H9 (cell line): ENCODE data around the gene TMEM182. TPM values are rescaled to one million over a fixed set of nuclear protein-coding genes. Genes with fewer than 3 reads are reported as not detected.

Source experiments
- DNase-seq: peaks from one replicate; pipeline ENCODE4 v3.0.0-alpha.2; 2017
- H2AFZ ChIP-seq: one replicate; pipeline ENCODE4 v1.6.1; 2013; ENCODE audit warnings: mild to moderate bottlenecking, low read length, control low read depth, moderate library complexity
- H2AK5ac ChIP-seq: 2 replicates; pipeline ENCODE4 v1.6.1; 2013; ENCODE audit warnings: low read length, control low read depth, mixed read lengths; ENCODE audit not compliant: insufficient read length
- H2BK120ac ChIP-seq: one replicate; pipeline ENCODE4 v1.6.1; 2013; ENCODE audit warnings: low read depth, mild to moderate bottlenecking, low read length, control low read depth, inconsistent platforms; ENCODE audit not compliant: poor library complexity, severe bottlenecking
- H2BK12ac ChIP-seq: 2 replicates; pipeline ENCODE4 v1.6.1; 2013; ENCODE audit warnings: low read length, control low read depth, mixed read lengths, low read depth; ENCODE audit not compliant: insufficient read length
- H2BK15ac ChIP-seq: 2 replicates; pipeline ENCODE4 v1.6.1; 2013; ENCODE audit warnings: low read depth, low read length, control low read depth
- H2BK20ac ChIP-seq: one replicate; pipeline ENCODE4 v1.6.1; 2013; ENCODE audit warnings: low read depth, mild to moderate bottlenecking, low read length, control low read depth, inconsistent platforms; ENCODE audit not compliant: poor library complexity, severe bottlenecking
- H2BK5ac ChIP-seq: 2 replicates; pipeline ENCODE4 v1.6.1; 2013; ENCODE audit warnings: low read length, control low read depth, mixed read lengths; ENCODE audit not compliant: insufficient read length
- H3K14ac ChIP-seq: 2 replicates; pipeline ENCODE4 v1.6.1; 2013; ENCODE audit warnings: low read length, control low read depth; ENCODE audit not compliant: insufficient read depth
- H3K18ac ChIP-seq: 2 replicates; pipeline ENCODE4 v1.6.1; 2013; ENCODE audit warnings: low read depth, mild to moderate bottlenecking, mixed read lengths, low read length, control low read depth; ENCODE audit not compliant: insufficient read length
- H3K23ac ChIP-seq: 2 replicates; pipeline ENCODE4 v1.6.1; 2013; ENCODE audit warnings: low read length, control low read depth, mixed read lengths, low read depth; ENCODE audit not compliant: insufficient read length
- H3K23me2 ChIP-seq: 2 replicates; pipeline ENCODE4 v1.6.1; 2013; ENCODE audit warnings: low read depth, mild to moderate bottlenecking, mixed read lengths, low read length, control low read depth; ENCODE audit not compliant: insufficient read length, poor library complexity, severe bottlenecking
- H3K27ac ChIP-seq: 2 replicates; pipeline ENCODE4 v1.5.1; 2013; ENCODE audit warnings: low read length, control low read depth, mixed read lengths, low read depth; ENCODE audit not compliant: insufficient read length
- H3K27me3 ChIP-seq: 2 replicates; pipeline ENCODE4 v1.6.1; 2013; ENCODE audit warnings: low read length, control low read depth, inconsistent platforms; ENCODE audit not compliant: insufficient read depth
- H3K4ac ChIP-seq: 2 replicates; pipeline ENCODE4 v1.6.1; 2013; ENCODE audit warnings: low read depth, mild to moderate bottlenecking, control low read depth, inconsistent platforms, low read length, moderate library complexity
- H3K4me1 ChIP-seq: 2 replicates; pipeline ENCODE4 v1.6.1; 2013; ENCODE audit warnings: low read length, control low read depth, inconsistent platforms; ENCODE audit not compliant: insufficient read depth
- H3K4me2 ChIP-seq: 2 replicates; pipeline ENCODE4 v1.6.1; 2013; ENCODE audit warnings: low read length, control low read depth, mixed read lengths; ENCODE audit not compliant: insufficient read length, insufficient read depth
- H3K56ac ChIP-seq: 2 replicates; pipeline ENCODE4 v1.6.1; 2013; ENCODE audit warnings: low read depth, mild to moderate bottlenecking, mixed read lengths, low read length, control low read depth; ENCODE audit not compliant: insufficient read length
- H3K79me1 ChIP-seq: 2 replicates; pipeline ENCODE4 v1.6.1; 2013; ENCODE audit warnings: low read depth, mild to moderate bottlenecking, moderate library complexity, low read length, control low read depth, inconsistent platforms; ENCODE audit not compliant: insufficient read depth, poor library complexity, severe bottlenecking
- H3K79me2 ChIP-seq: 2 replicates; pipeline ENCODE4 v1.6.1; 2013; ENCODE audit warnings: low read length, control low read depth, inconsistent platforms; ENCODE audit not compliant: insufficient read depth
- H3K9ac ChIP-seq: 2 replicates; pipeline ENCODE4 v1.6.1; 2013; ENCODE audit warnings: low read length, control low read depth, mixed read lengths; ENCODE audit not compliant: insufficient read length; ENCODE audit errors: extremely low read depth
- H3K9me3 ChIP-seq: one replicate; pipeline ENCODE4 v1.6.1; 2013; ENCODE audit warnings: low read depth, low read length, inconsistent platforms; ENCODE audit not compliant: control insufficient read depth
- H3T11ph ChIP-seq: one replicate; pipeline ENCODE4 v1.6.1; 2013; ENCODE audit warnings: mild to moderate bottlenecking, low read length, control low read depth, inconsistent platforms
- H4K20me1 ChIP-seq: one replicate; pipeline ENCODE4 v1.6.1; 2013; ENCODE audit not compliant: control insufficient read depth, insufficient read length, insufficient read depth
- H4K5ac ChIP-seq: 2 replicates; pipeline ENCODE4 v1.6.1; 2013; ENCODE audit warnings: low read depth, mild to moderate bottlenecking, mixed read lengths, low read length, control low read depth; ENCODE audit not compliant: insufficient read length
- H4K8ac ChIP-seq: replicated peaks from 2 replicates; pipeline ENCODE4 v1.6.1; 2013; ENCODE audit warnings: low read length, control low read depth, mixed read lengths, low read depth; ENCODE audit not compliant: insufficient read length
- H4K91ac ChIP-seq: 2 replicates; pipeline ENCODE4 v1.6.1; 2013; ENCODE audit warnings: low read depth, mild to moderate bottlenecking, moderate library complexity, mixed read lengths, low read length, control low read depth; ENCODE audit not compliant: insufficient read length
- H3K27ac Mint-ChIP-seq, 3 experiments: 2 replicates in 2 of 3; 3 replicates in 1 of 3; pipeline ENCODE4 v1.8.0; 2020 to 2021; ENCODE audit warnings: mixed read lengths in 3 of 3, mild to moderate bottlenecking in 1 of 3, moderate library complexity in 1 of 3
- H3K27me3 Mint-ChIP-seq: 2 replicates; pipeline ENCODE4 v1.8.0; 2021; ENCODE audit warnings: low read depth, mild to moderate bottlenecking, moderate library complexity, mixed read lengths
- H3K36me3 Mint-ChIP-seq, 3 experiments: 2 replicates in 2 of 3; 3 replicates in 1 of 3; pipeline ENCODE4 v1.8.0; 2020 to 2021; ENCODE audit warnings: low read depth in 3 of 3, mixed read lengths in 3 of 3; ENCODE audit not compliant: insufficient read depth in 1 of 3
- H3K4me1 Mint-ChIP-seq, 2 experiments: 2 replicates each; pipeline ENCODE4 v1.8.0; 2020; ENCODE audit warnings: mixed read lengths in 2 of 2
- H3K4me3 Mint-ChIP-seq, 2 experiments: 2 replicates in 1 of 2; 3 replicates in 1 of 2; pipeline ENCODE4 v1.8.0; 2020 to 2021; ENCODE audit warnings: mild to moderate bottlenecking in 2 of 2, mixed read lengths in 2 of 2, moderate library complexity in 1 of 2
- H3K9me3 Mint-ChIP-seq, 2 experiments: 2 replicates in 1 of 2; 3 replicates in 1 of 2; pipeline ENCODE4 v1.8.0; 2020; ENCODE audit warnings: mild to moderate bottlenecking in 2 of 2, mixed read lengths in 2 of 2, moderate library complexity in 1 of 2
- CTCF ChIP-seq: fragments of 200-600 bp; sonication (generic); conservative IDR thresholded peaks from 3 replicates; pipeline ENCODE4 v1.8.0; 2021; ENCODE audit warnings: antibody characterized with exemption, mild to moderate bottlenecking
- WGBS: extraction: QIAGEN DNeasy Blood & Tissue Kit; methylation state at CpG from one replicate; pipeline ENCODE4 v1.1.7; 2013; ENCODE audit warnings: missing lambda C conversion rate, low lambda C conversion rate, mixed read lengths; ENCODE audit not compliant: insufficient read length; ENCODE audit errors: extremely low coverage; 5-methylcytosine and 5-hydroxymethylcytosine counted together
- total RNA-seq: library from RNA; stranded (reverse); gene quantifications from 2 replicates; pipeline ENCODE4 v1.2.1, GENCODE V29; 2021

Gene TMEM182
- total RNA-seq, 1 experiment from 2014 or later = 3.6 TPM

- H2AK5ac ChIP-seq = no peak overlapping the region
- no peak overlapping the region for H4K91ac ChIP-seq
- no peak overlapping the region for H3K9ac ChIP-seq
- H3K27ac ChIP-seq = no peak overlapping the region
- H3K4me2 ChIP-seq = no peak overlapping the region
- H3K56ac ChIP-seq = no peak overlapping the region
- H3K36me3 Mint-ChIP-seq = peaks cover 0 to 5% (median 3%) of the 10 kb centered on the region in 3 experiments; a peak in 5 of 7 replicates
- no peak overlapping the region for H3T11ph ChIP-seq
- no peak overlapping the region for H2BK12ac ChIP-seq
- H3K27me3 Mint-ChIP-seq = no peaks in the 10 kb centered on the region
- no peaks in the 10 kb centered on the region for H4K20me1 ChIP-seq
- H3K14ac ChIP-seq = no peak overlapping the region
- H3K9me3 ChIP-seq = no peaks in the 10 kb centered on the region
- H3K18ac ChIP-seq = no peak overlapping the region
- H3K4me1 ChIP-seq = peaks cover 3% of the 10 kb centered on the region; the same call in 1 of the 2 replicates
- no peak for TF ChIP-seq CTCF
- no peak overlapping the region for H3K4me3 Mint-ChIP-seq
- H4K8ac ChIP-seq = no peak overlapping the region
- no peak overlapping the region for H2AFZ ChIP-seq
- no peak overlapping the region for H2BK20ac ChIP-seq
- H3K27ac Mint-ChIP-seq = no peak overlapping the region
- no peak overlapping the region for H2BK15ac ChIP-seq
- no peak overlapping the region for H3K4ac ChIP-seq
- H3K23me2 ChIP-seq = no peaks in the 10 kb centered on the region
- WGBS = no CpG with 5 or more reads among the region's 1 CpG
- H3K4me1 Mint-ChIP-seq = peaks cover 21 to 28% of the 10 kb centered on the region in 2 experiments
- no peaks in the 10 kb centered on the region for H3K27me3 ChIP-seq
- H4K5ac ChIP-seq = no peak overlapping the region
- no peaks in the 10 kb centered on the region for H3K9me3 Mint-ChIP-seq
- no peak for DNase-seq
- no peaks in the 10 kb centered on the region for H3K79me2 ChIP-seq
- no peak overlapping the region for H3K23ac ChIP-seq
- no peaks in the 10 kb centered on the region for H3K79me1 ChIP-seq
- H2BK5ac ChIP-seq = no peak overlapping the region
- no peak overlapping the region for H2BK120ac ChIP-seq
Observed at GRCh38 chr2:102782933-102783332, 21.1 kb downstream of the TMEM182 start.
